Fibroblast of skin of right biceps (primary cell): Measurements from ENCODE around the gene ANKFN1.

ENCODE experiments used
- DNase-seq: peaks from one replicate; pipeline ENCODE4 v3.0.0-alpha.2; 2013

ANKFN1 gene

DNA sequence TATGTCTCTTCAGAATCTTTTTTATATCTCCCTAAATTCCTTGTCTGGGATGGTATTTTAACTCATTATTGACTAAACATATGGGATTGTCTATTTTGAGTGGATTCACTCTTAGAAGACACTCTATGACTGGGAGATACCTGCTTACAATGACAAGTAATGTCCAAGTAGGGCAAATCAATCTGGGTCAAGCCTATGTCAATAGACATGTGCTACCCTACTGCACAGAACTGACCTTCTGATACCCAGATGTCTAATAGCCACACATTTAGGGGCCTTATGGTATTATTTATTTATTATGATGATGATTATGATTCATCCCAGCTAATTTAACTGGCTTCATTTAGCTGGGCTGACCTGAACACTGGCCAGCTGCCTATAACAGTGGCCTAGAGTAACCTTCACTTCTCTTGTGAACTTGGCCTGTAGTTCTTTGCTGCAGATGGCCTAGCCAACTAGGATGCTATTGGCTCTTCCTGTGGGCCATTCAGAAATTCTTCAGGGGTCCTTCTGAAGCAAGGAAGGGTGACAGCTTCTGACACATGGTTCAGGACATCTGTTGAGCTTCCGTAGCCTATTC, 138.0 kb downstream of the ANKFN1 start:
- DNase-seq, result no peak

DNA sequence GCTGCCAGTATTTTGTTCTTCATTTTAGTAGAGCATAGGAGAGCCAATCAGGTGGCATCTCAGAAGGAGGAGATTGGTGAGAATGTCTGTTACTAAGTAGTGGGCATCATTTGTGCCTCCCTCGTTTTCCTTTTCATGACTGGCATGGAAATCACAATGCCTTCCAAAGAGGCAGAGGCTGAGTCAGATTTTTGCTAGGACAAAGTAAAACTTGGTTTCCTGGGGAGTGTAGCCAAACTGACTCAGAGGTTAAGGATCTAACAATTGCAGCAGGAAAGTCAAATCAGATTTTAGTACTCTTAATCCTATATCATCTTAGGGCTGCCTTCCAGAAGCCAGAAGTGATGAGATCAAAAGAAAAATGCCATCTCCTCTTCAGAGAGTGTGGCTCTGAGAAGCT, 138.7 kb downstream of the ANKFN1 start:
- DNase-seq, result peak; percentile 84

DNA sequence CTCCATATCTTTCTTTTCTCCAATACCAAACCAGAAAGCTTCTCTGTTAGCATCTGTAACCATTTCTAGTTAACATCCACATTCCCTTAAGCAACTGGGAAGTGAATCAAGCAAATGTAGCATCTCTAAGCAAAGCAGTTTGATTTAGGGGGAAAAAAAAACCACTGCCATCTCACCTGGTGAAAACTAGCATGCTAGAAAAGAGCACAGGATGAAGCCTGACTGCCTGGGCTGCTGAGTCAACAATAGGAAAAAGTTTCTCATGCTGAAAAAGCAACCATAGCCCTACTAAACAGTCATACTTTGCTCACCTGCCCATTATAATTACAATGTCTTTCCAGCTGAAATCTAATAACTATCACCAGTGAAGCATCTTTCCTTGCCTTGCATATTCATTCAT, 139.3 kb downstream of the ANKFN1 start:
- peak; percentile 20 for DNase-seq

DNA sequence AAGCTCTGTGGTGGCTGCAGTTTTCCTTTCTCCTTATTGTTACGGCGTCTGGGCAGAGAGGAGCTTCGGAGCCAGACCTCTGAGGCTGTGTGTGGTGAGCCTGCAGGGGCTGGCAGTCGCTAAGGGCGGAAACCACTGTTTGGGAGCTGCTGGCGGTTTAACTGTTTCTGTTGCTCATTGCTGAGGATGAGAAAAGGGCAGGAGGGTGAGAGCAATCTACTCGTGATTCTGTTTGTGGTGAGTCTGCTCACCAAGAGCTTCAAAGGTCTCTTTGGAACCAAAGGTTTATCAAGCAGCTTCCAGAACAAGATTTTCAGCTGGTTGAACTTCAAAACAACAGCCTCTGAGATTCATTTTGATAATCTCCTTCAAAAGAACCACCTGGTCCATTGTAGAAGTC, 143.9 kb downstream of the ANKFN1 start:
- DNase-seq, result peak; percentile 61

DNA sequence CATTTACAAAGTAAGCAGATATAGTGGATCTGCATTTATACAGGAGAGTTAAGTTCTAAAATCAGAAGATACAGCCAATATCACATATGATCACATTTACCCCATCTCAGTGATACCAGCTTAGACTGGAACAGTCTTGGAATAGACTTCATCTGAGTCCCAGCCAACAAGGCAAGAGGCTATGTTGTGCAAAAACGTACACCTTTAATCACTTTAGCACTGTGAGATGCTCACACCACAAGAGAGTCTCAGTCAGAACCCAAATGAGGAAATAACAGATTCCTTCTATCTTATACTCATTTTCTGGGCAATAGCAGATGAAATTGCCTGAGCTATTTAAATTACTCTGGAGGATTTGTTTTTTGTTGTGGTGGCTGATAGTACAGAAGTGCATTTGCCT, 145.6 kb downstream of the ANKFN1 start:
- no peak for DNase-seq

DNA sequence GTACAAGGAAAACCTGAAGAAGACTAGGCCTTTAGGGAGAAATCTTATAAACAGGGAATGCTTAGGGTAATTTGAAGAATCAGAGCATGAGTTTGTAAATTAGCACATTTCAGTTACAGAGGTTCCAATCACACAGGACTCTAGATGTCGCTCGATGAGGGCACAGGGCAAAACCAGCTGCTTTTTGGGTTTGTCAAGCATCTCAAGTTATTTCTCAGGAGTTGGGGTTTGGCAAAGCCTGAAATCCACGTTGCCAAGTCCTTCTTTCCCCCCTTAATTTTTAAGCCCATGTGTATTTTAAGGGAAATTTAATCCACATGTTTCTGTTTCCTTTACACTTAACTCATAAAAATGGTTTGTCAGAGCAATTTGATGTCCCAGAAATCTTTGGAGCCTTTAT, 146.9 kb downstream of the ANKFN1 start:
- DNase-seq, result no peak

DNA sequence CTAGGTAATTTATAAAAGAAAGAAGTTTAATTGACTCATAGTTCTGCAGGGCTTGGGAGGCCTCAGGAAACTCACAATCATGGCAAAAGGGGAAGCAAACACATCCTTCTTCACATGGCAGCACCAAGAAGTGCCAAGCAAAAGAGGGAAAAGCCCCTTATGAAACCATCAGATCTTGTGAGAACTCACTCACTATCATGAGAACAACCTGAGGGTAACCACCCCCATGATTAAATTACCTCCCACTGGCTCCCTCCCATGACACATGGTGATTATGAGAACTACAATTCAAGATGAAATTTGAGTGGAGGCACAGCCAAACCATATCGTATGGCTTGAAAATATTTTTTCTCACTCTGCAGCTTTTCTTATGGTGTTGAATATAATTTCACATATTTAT, 151.7 kb downstream of the ANKFN1 start:
- no peak for DNase-seq

DNA sequence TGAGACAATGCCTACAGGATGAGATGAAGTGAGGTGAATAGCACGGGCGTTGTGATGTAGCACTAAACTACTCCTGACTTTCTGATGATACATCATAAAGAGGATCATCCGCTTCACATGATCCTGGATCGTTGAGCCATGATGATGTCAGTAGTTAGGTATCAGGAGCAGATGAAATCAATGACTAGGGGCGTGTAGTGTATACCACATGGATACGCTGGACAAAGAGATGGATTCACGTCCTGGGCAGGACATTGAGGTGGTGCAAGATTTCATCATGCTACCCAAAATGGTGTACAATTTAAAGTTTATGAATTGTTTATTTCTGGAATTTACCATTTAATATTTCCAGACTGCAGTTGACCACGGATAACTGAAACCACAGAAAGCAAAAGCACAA, 156.6 kb downstream of the ANKFN1 start:
- no peak for DNase-seq

DNA sequence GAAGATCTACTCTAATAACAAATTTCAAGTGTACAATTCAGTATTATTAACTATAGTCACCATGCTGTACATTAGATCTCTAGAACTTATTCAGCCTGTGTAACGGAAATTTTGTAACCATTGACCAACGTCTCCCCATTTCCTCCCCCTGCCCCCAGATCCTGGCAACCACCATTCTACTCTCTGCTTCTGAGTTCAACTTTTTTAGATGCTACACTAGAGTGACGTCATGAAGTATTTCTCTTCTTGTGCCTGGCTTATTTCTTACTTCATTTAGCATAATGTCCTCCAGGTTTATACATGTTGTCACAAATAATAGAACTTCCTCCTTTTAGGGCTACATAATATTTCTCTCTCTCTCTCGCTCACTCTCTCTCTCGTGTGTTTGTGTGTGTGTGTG, 157.5 kb downstream of the ANKFN1 start:
- DNase-seq, result no peak

DNA sequence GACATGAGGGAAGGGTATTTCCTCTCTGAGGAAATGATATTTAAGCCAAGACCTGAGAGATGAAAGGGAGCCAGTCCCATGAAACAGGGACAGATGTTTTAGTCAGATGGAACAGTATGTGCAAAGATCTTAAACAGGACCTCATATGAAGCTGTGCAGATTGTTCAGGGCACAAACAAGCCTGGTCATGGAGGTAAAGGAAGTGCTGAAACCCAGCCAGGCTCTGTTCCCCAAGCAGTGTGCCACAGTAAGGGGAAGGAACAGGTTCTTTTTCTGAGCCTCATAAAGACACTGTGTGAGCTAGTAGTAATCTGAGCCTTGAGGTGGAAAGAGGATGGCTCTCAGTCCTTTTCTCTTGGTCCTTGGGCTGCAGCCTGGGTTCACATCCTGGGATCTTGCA, 159.9 kb downstream of the ANKFN1 start:
- peak; percentile 29 for DNase-seq

DNA sequence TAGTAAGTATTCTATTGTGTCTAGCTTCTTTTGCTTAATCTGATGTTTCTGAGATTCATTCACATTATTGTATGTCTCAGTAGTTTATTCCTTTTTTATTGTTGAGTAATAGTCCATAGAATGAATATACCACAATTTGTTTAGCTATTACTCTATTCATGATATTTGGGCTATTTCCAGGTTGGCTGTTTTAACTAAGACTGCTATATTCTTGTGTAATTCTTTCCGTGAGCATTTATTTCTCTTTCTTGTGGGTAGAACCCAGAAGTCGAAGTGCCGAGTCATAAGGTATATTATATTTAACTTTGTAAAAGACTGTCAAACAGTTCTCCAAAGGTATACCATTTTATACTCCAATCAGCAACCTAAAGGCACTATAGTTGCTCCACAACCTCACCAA, 160.8 kb downstream of the ANKFN1 start:
- DNase-seq, result no peak

DNA sequence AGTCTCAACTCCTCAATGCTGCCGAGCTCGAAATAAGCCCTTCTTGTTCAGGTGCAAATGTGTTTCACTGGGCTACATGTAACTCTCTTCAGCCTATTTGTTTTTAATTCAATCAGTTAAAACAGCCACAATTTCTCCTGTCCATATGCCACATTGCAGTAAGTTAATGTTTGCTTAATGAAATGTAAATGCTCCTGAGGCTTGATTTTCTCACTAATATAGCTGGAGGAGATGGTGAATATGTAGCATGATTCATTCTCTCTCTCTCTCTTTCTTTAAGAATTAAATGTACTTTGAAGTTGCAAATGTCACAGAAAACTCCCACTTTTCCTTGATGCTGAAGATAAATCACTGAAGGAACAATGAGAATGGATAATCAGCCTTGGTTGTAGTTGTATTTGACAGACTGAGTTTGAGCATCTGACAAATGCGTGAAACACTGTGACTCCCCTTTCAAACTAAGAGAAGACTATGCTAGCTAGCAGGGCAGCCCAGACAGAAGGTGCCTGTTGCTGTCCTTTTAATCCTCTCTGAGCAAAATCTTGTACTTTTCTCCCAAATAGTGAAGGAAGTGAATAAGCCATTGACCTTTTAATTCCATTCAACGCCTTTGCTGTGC, 161.8 kb downstream of the ANKFN1 start:
- DNase-seq, result no peak

DNA sequence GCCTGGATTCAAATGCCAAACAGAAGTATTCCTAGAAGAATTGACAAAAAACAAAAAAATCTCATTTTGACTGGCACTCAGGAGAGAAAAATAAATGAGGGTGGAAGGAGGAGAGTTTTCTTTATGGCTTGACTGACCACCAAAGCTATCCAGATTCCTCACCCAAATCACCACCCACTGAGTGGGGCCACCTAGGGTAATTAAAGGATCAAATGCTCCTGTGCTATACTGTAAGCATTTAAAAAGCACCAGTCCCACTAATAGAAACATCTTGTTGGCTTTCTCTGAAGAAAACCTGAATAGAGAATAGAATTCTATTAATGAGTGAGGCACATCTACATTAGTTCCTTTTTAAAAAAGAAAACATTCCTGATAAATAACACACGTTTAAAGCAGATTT, 163.3 kb downstream of the ANKFN1 start:
- DNase-seq, result no peak

DNA sequence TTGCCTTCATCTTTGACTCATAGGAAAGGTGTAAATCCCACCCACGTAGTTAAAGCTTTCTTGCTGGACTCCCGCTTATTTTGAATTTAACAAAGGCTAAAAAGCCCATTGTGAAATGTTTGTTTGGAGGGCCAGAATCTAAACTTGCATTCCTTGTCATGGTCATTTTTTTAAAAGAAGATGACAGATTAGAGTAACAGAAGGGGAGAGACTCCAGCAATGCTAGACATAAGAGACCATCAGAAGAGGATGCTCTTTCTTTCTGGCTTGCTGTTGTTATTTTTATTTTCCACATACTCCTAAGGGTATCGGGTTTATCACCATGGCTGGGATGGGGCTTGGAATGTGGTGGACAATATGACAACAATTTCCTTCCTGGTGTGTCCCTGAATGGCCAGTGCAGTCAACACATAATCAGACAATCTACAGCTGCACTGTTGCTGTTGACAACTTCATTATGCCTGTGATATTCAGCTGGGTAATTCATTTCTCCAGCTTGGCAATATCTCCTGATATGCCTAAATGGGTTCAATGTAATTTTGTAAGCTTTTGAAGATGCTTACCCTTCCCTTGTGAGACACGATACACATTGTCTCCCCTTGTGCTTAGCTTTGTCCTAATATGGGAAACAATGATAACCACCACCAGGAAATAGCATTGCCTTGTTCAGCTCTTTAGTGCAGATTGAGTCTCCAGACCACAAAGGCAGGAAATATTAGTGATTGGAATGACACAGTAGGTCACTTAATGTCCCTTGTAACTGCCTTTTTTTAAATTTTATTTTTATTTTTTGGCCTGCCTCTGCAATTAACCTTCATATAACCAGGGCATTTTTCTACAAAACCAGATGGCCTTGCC, 164.3 kb downstream of the ANKFN1 start:
- peak; percentile 54 for DNase-seq

DNA sequence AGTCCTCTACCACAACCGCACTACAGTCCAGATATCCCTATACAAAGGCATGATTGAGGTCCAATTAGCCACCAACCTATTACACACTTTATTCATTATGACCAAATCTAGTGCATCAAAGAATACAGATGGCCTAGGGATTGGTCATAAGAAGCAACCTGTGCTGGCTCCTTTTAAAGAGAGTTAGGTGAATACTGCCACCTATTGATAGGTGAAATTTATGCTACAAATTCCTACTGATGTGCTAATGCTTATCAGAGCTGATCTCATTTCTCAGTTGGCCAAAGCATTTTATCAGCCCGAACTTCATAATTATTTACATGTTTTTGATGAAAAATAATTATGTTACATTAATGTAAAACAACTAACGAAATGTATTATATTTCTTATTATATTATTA, 166.3 kb downstream of the ANKFN1 start:
- DNase-seq, result peak; percentile 69

DNA sequence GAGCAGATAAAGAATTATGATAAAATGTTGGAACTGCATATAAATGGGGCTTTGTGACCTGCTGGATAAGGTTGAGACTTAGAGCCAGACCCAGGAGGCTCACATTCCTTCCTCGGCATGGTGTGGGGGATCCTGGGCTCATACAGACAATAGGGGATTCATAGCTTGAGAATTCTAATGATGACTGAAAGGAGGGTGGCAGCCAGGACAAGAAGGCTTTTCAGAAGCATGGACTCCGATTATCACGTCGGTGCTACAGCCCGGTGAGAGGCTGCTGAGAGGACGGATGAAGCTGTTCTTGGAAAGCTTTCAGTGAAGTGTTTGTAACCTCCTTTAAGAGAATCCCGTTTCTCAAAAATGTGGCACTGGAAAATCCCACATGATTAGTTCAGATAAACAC, 167.2 kb downstream of the ANKFN1 start:
- DNase-seq, result peak; percentile 21

DNA sequence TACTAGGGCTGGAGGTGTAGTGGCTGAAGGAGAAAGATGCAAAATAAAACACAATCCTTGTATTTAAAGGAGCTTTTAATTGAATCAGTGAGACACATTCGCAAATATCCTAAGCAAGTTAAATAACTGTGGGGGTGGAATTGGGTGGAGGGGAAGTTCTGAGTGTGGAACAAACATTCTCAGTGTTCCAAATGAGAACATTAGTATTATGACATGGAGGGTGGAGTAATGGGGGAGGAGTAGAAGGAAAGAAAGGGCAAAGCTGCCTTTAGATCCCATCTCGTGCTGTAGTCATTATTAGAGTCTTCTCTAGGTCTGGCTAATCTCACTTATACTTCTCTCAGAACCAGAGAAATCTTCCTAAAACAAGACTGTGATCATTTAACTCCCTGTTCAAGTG, 169.7 kb downstream of the ANKFN1 start:
- no peak for DNase-seq

DNA sequence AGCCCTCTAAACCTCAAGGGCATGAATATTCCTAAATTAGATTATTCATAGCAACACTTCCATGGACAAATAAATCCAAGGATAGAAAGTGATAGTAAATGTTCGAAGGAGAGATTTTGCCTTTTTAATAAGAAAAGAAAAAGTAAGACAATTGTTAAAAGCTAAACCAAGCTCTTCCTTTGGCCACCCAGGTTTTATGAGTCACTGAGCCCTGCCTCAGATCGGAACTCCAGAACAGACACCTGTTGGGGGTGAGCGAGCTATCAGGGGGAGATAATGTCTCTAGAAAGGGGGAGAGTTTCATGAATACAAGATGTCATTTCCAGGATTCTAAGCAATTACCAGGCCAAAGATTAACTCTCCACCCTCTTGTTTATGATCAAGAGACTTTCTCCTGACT, 171.4 kb downstream of the ANKFN1 start:
- DNase-seq, result no peak

DNA sequence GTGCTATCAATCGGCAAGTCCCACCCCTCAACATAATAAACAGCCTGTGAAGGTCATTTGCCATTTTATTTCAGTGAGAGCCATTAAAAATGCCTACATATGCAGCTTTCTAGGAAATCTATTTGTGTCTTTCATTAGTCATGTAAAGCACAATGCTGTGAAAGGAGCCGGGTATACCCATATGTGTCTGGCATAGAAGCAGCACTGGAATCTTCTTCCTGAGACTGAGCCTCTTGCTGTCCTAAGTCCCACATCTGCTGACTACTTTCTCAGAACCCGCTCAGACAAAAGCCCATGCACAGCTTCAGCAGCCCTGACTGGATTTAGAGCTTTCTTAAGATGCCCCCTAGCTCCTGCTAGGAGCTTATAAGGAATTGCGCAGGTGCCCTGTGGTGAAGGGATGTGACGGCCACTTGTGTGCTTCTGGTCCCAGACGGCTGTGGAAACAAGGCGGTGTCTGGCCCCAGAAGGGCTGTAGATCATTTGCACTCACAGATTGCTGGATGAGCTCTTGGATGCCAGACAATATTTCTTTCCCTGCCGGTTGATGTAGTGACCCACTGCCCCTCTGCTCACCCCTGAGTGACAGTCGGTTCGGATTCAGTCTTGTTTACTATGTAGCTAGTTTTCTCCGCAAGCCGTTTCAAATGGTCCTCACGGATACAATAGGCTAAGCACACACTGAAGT, 172.2 kb downstream of the ANKFN1 start:
- no peak for DNase-seq

DNA sequence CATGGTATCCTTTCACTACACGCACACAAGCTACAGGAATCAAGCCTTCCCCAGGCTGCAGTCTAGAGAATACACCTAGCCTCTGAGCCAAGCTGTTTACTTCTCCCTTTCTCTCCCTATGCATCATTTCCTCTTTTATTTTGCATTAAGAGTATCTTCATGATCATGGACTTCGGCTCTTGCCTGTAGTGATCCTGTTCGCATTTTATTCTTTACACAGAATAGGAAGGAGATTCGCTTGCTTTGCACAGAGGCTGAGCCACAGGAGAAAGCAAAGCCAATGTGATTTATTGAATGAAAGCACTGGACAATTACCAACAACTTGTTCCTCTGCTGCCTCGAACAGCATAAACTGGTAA, 172.7 kb downstream of the ANKFN1 start:
- DNase-seq, result no peak

DNA sequence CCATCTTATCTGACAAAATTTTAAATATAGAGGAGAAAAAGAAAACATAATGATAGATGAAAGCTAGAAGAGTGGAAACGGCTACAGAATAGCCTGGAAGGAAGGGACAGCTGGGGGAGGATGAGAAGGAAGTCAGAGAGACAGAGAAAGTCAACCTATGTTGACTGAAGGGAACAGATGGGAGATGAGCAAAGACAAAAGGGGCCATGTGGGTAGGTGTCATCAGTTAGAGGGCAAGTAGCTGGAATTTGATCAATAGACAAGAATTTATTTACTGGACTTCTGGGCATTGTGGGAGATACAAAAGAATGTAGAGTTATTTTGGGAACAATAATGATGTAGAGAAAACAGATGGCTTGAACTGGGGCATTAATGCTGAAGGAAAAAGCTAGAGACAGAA, 194.4 kb downstream of the ANKFN1 start:
- no peak for DNase-seq

DNA sequence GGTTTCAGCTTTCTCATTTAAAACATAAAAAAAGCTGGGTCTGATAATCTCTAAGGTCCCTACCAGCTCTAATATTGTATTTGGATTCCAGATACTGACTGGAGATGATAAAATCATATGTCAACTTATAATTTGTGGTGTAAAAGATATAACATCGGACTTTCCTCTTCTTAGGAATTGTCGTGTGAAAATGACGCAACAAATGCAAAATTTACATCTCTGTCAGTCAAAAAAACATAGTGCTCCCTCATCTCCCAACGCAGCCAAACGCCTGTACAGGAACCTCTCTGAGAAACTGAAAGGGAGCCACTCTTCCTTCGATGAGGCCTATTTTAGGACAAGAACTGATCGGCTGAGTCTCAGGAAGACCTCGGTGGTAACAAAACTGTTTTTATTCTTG, 197.3 kb downstream of the ANKFN1 start:
- no peak for DNase-seq

DNA sequence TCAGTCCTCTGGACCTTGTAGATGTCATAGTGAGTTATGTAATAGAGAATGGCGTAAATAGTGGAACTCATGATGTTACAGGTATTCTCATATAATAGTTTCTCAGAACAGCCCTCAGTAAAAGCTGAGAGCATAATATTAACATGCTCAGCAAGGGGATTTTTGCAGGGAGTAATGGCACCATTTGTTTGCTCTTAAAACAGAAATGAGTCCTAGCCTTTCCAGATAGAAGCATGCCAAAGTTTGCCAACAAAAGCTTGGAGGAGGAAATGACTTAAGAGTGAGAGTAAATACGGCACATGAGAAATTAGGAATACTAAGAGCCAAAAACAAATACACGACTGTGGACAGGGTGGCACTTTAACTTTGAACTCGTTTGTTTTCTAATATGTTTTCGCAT, 198.4 kb downstream of the ANKFN1 start:
- DNase-seq, result no peak

DNA sequence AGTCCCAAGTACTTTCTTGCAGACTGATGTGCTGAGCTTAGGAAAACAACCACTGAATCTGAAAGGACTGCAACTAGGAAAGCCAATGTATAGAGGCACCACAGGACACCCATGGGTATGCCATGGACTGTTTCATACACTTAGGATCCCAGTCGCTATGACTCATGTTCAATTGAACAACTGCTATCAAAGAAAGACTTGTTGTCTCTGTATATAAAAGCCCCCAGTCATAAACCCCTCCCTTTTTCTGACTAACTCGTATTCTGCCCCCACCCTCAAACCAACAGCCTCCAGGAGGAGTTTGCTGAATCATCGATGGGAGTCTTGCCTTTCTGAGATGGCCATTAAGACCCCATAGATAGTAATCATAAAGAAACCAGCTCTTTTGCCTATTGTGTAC, 205.4 kb downstream of the ANKFN1 start:
- DNase-seq, result peak; percentile 25
